OCI-LY7 (cell line): ENCODE results near the gene PARD3B. TPM values are rescaled to one million over a fixed set of nuclear protein-coding genes. Genes with fewer than 3 reads are reported as not detected.

Source experiments
- BruUV-seq: library from RNA; stranded (reverse); fragments of 400-500 nt; replicated peaks from 2 replicates; lab custom pipeline; 2021; lab: Mats Ljungman, UMichigan
- CTCF ChIA-PET: fragments of 300-600 bp; sonication (Branson Sonifier 250); formaldehyde crosslinking; loops from one replicate; lab custom pipeline; 2022; ENCODE audit warnings: antibody characterized with exemption; ENCODE audit not compliant: unreplicated experiment; lab: Charles Lee
- POLR2A ChIA-PET: fragments of 300-600 bp; sonication (Branson Sonifier 250); formaldehyde crosslinking; loops from one replicate; lab custom pipeline; 2022; ENCODE audit warnings: antibody characterized with exemption; lab: Charles Lee
- DNase-seq: peaks from one replicate; pipeline ENCODE4 v3.0.0-alpha.2; 2015; ENCODE audit warnings: low spot score
- H2AFZ ChIP-seq: fragments of 200-600 bp; sonication (generic), shearing (Covaris generic); 2 replicates; pipeline ENCODE4 v1.6.1; 2014; ENCODE audit warnings: mild to moderate bottlenecking, antibody characterized with exemption, low read length, moderate library complexity
- H3K27ac ChIP-seq: fragments of 200-600 bp; sonication (generic); 2 replicates; pipeline ENCODE4 v1.5.1; 2014; ENCODE audit warnings: mixed run types, low read depth, mild to moderate bottlenecking, moderate library complexity, low read length, inconsistent platforms; ENCODE audit not compliant: poor library complexity, severe bottlenecking
- H3K36me3 ChIP-seq: fragments of 200-600 bp; sonication (generic); 2 replicates; pipeline ENCODE4 v1.6.1; 2014; ENCODE audit warnings: mild to moderate bottlenecking, antibody characterized with exemption, low read length, moderate library complexity, mixed read lengths; ENCODE audit not compliant: insufficient read depth
- H3K4me1 ChIP-seq: fragments of 200-600 bp; sonication (generic); 2 replicates; pipeline ENCODE4 v1.5.1; 2014; ENCODE audit warnings: mild to moderate bottlenecking, low read length; ENCODE audit not compliant: insufficient read depth, poor library complexity, severe bottlenecking
- H3K4me2 ChIP-seq: fragments of 200-600 bp; sonication (generic); 2 replicates; pipeline ENCODE4 v1.6.1; 2014; ENCODE audit warnings: mild to moderate bottlenecking, low read length
- H3K4me3 ChIP-seq: fragments of 200-600 bp; sonication (generic); 2 replicates; pipeline ENCODE4 v1.5.1; 2014; ENCODE audit warnings: mild to moderate bottlenecking, low read depth, low read length; ENCODE audit not compliant: poor library complexity, severe bottlenecking
- H3K79me2 ChIP-seq: fragments of 200-600 bp; sonication (generic); 2 replicates; pipeline ENCODE4 v1.6.1; 2016; ENCODE audit warnings: low read depth, mild to moderate bottlenecking, low read length, moderate library complexity, mixed read lengths; ENCODE audit not compliant: insufficient read depth
- H3K9me2 ChIP-seq: fragments of 200-600 bp; sonication (generic); 2 replicates; pipeline ENCODE4 v1.6.1; 2016; ENCODE audit warnings: mild to moderate bottlenecking, low read length, mixed read lengths; ENCODE audit not compliant: insufficient read depth
- H3K9me3 ChIP-seq: fragments of 200-600 bp; sonication (generic); 2 replicates; pipeline ENCODE4 v1.6.1; 2014; ENCODE audit warnings: mild to moderate bottlenecking, mixed run types, low read length, mixed read lengths
- H4K20me1 ChIP-seq: fragments of 200-600 bp; sonication (generic); 2 replicates; pipeline ENCODE4 v1.6.1; 2014; ENCODE audit warnings: mild to moderate bottlenecking, antibody characterized with exemption, low read length, moderate library complexity, mixed read lengths; ENCODE audit not compliant: insufficient read depth
- CTCF ChIP-seq: fragments of 200-600 bp; sonication (generic); conservative IDR thresholded peaks from 2 replicates; pipeline ENCODE4 v1.5.1; 2014; ENCODE audit warnings: mild to moderate bottlenecking, antibody characterized with exemption, low read length, moderate library complexity, mixed read lengths
- EZH2phosphoT487 ChIP-seq: fragments of 200-600 bp; sonication (generic); IDR thresholded peaks from 2 replicates; pipeline ENCODE4 v1.6.1; 2018; ENCODE audit warnings: low read depth, borderline replicate concordance, mild to moderate bottlenecking, mixed run types, antibody characterized with exemption, low read length, moderate library complexity, mixed read lengths
- intact Hi-C: fragments of 100-400 bp; cut with micrococcal nuclease; formaldehyde crosslinking; loops from one replicate; pipeline ENCODE4 v1.10.0; 2022; ENCODE audit not compliant: unreplicated experiment
- total RNA-seq, 2 experiments: library from RNA; depleted of rRNA in 1 of 2; stranded (reverse); fragments of >200 nt in 1 of 2; shearing (Covaris generic) in 1 of 2; gene quantifications; 2 replicates each; pipeline ENCODE4 v1.2.3, GENCODE V29; 2014 to 2022

Gene PARD3B
- total RNA-seq, 2 experiments from 2014 or later = not detected

GRCh38 chr2:204749319-204749718, 204.0 kb downstream of the PARD3B start:
- Histone ChIP-seq H4K20me1 (no peaks in the 10 kb centered on the region), H3K36me3 (no peaks in the 10 kb centered on the region), H3K27ac (no peak overlapping the region), H3K4me2 (no peak overlapping the region), H2AFZ (no peak overlapping the region), H3K4me3 (no peak overlapping the region), H3K9me3 (no peaks in the 10 kb centered on the region), H3K79me2 (no peaks in the 10 kb centered on the region), H3K9me2 (no peaks in the 10 kb centered on the region), H3K4me1 (no peaks in the 10 kb centered on the region)
- POLR2A ChIA-PET = interaction anchor here (0.7 kb wide), 1 partner anchor 11 kb away, joined by 3 read pairs; no protein-coding TSS in a partner anchor
- no peak for DNase-seq
- no peak for TF ChIP-seq EZH2phosphoT487
- TF ChIP-seq CTCF = no peak
- CTCF ChIA-PET = no interaction called here
- no TSS peak for BruUV-seq
- intact Hi-C loops = no loop called here

- intact Hi-C loops = no loop called here
- Histone ChIP-seq H2AFZ (no peak overlapping the region), H4K20me1 (no peaks in the 10 kb centered on the region; the same call in 1 of the 2 replicates), H3K36me3 (no peaks in the 10 kb centered on the region), H3K4me2 (no peak overlapping the region), H3K79me2 (no peaks in the 10 kb centered on the region), H3K4me3 (no peak overlapping the region), H3K4me1 (no peaks in the 10 kb centered on the region), H3K9me3 (no peaks in the 10 kb centered on the region), H3K9me2 (no peaks in the 10 kb centered on the region), H3K27ac (no peak overlapping the region)
- BruUV-seq = no TSS peak
- DNase-seq = no peak
- TF ChIP-seq EZH2phosphoT487 (no peak), CTCF (no peak)
- CTCF ChIA-PET = no interaction called here
- POLR2A ChIA-PET = no interaction called here
Measured at GRCh38 chr2:204750389-204750788, 205.1 kb downstream of the PARD3B start.

- no peak overlapping the region for H3K4me3 ChIP-seq
- no peaks in the 10 kb centered on the region for H3K9me2 ChIP-seq
- intact Hi-C loops = no loop called here
- no peaks in the 10 kb centered on the region for H3K79me2 ChIP-seq
- H4K20me1 ChIP-seq = no peaks in the 10 kb centered on the region; the same call in 1 of the 2 replicates
- CTCF ChIA-PET = no interaction called here
- POLR2A ChIA-PET = no interaction called here
- no peaks in the 10 kb centered on the region for H3K4me1 ChIP-seq
- no peak overlapping the region for H2AFZ ChIP-seq
- no peak for TF ChIP-seq CTCF
- TF ChIP-seq EZH2phosphoT487 = no peak
- no peaks in the 10 kb centered on the region for H3K36me3 ChIP-seq
- H3K9me3 ChIP-seq = no peaks in the 10 kb centered on the region
- no peak for DNase-seq
- no peak overlapping the region for H3K4me2 ChIP-seq
- no peak overlapping the region for H3K27ac ChIP-seq
- BruUV-seq = no TSS peak
Measured at GRCh38 chr2:204751472-204751871, 206.2 kb downstream of the PARD3B start.
